ENCODE data around the gene CREB3L2.

DNA sequence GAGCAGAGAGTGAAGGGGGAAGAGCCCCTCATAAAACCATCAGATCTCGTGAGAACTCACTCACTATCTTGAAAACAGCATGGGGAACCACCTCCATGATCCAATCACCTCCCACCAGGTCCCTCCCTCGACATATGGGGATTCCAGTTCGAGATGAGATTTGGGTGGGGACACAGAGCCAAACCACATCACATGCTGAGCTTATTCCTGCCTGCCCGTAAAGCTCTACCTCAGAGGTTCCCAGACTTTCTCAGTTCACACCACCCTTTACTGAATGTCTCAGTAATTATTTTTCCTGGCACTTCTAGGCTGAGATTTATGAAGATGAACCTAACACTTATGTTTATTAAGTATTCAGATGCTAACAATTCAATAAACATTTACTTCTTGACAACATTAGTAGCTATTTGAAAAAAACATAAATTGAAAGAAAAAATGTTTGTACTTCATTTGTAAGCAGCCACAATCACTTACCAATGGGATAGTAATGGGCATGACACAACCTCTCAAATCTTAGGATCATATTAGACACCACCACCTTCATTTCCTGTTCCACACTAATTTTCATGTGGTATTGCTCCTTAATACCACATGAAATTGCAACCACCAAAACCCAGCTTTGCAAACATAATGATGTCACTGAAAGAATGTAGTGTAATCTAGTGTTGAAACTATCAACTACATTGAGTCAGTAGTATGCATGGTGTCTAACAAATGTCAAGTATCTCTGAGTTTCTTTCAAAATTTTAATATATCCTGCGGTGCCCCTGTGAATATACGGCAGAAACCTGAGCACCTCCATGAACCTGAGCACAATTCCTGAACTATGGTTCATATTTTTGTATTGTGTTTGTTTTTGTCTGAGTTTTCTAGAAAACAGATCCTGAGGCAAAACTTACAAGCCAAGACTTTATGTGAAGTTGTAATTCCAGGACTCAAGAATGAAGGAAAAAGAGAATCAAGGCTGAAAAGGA is 150.6 kb downstream of the CREB3L2 start:
- TF ChIP-seq, protein P1, sequence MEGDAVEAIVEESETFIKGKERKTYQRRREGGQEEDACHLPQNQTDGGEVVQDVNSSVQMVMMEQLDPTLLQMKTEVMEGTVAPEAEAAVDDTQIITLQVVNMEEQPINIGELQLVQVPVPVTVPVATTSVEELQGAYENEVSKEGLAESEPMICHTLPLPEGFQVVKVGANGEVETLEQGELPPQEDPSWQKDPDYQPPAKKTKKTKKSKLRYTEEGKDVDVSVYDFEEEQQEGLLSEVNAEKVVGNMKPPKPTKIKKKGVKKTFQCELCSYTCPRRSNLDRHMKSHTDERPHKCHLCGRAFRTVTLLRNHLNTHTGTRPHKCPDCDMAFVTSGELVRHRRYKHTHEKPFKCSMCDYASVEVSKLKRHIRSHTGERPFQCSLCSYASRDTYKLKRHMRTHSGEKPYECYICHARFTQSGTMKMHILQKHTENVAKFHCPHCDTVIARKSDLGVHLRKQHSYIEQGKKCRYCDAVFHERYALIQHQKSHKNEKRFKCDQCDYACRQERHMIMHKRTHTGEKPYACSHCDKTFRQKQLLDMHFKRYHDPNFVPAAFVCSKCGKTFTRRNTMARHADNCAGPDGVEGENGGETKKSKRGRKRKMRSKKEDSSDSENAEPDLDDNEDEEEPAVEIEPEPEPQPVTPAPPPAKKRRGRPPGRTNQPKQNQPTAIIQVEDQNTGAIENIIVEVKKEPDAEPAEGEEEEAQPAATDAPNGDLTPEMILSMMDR (IDR thresholded peaks at IDR 0.05) = no peak
- TF ChIP-seq POLR2A (IDR thresholded peaks at IDR 0.05) = no peak
